ENCODE measurements around the gene CNIH3. TPM values are rescaled to one million over a fixed set of nuclear protein-coding genes. Genes with fewer than 3 reads are reported as not detected.
A peak's percentile ranks its signal among the peaks of the same experiment; 100 is the strongest.

The CNIH3 gene
- total RNA-seq, 1 experiment from 2014 or later: 3.4 TPM

DNA sequence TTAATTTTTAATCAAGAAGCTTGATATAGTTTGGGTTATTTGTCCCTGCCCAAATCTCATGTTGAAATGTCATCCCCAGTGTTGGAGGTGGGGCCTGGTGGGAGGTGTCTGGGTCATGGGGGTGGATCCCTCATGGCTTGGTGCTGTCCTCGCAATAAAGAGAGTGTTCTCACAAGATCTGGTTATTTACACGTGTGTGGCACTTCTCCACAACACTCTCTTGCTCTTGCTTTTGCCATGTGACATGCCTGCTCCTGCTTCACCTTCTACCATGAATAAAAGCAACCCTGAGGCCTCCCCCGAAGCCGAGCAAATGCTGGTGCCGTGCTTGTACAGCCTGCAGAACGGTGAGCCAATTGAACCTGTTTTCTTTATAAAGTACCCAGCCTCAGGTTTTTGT lies 2.6 kb upstream of the CNIH3 start:
- CTCF ChIA-PET: interaction anchor here (0.6 to 1.8 kb wide), 4 partner anchors 31 to 238 kb away, joined by 3 to 12 read pairs (median 5); no protein-coding TSS in a partner anchor
- H3K4me3 Mint-ChIP-seq (ENCODE audit: unreplicated experiment): no peak overlapping the region
- H3K9me3 Mint-ChIP-seq (ENCODE audit: unreplicated experiment): no peaks in the 10 kb centered on the region
- no peaks in the 10 kb centered on the region for H3K36me3 Mint-ChIP-seq (ENCODE audit: insufficient read depth, unreplicated experiment)
- H3K27ac Mint-ChIP-seq (ENCODE audit: low read depth, unreplicated experiment): no peak overlapping the region
- TF ChIP-seq, protein P1, sequence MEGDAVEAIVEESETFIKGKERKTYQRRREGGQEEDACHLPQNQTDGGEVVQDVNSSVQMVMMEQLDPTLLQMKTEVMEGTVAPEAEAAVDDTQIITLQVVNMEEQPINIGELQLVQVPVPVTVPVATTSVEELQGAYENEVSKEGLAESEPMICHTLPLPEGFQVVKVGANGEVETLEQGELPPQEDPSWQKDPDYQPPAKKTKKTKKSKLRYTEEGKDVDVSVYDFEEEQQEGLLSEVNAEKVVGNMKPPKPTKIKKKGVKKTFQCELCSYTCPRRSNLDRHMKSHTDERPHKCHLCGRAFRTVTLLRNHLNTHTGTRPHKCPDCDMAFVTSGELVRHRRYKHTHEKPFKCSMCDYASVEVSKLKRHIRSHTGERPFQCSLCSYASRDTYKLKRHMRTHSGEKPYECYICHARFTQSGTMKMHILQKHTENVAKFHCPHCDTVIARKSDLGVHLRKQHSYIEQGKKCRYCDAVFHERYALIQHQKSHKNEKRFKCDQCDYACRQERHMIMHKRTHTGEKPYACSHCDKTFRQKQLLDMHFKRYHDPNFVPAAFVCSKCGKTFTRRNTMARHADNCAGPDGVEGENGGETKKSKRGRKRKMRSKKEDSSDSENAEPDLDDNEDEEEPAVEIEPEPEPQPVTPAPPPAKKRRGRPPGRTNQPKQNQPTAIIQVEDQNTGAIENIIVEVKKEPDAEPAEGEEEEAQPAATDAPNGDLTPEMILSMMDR (IDR thresholded peaks at IDR 0.05; ENCODE audit: unreplicated experiment): no peak
- no peak for DNase-seq (ENCODE audit: unreplicated experiment)
- BruUV-seq (replicated peaks): no TSS peak
- POLR2A ChIA-PET: no interaction called here
- no peaks in the 10 kb centered on the region for H3K4me1 Mint-ChIP-seq (ENCODE audit: insufficient read depth, unreplicated experiment)
- peaks cover 31% of the 10 kb centered on the region for H3K27me3 Mint-ChIP-seq (ENCODE audit: insufficient read depth, unreplicated experiment)
- intact Hi-C loops (cut with micrococcal nuclease): no loop called here

- Mint-ChIP-seq H3K9me3 (ENCODE audit: unreplicated experiment) (peaks cover 6% of the 10 kb centered on the region), H3K4me1 (ENCODE audit: insufficient read depth, unreplicated experiment) (no peaks in the 10 kb centered on the region), H3K27me3 (ENCODE audit: insufficient read depth, unreplicated experiment) (peaks cover 45% of the 10 kb centered on the region), H3K36me3 (ENCODE audit: insufficient read depth, unreplicated experiment) (no peaks in the 10 kb centered on the region), H3K4me3 (ENCODE audit: unreplicated experiment) (peak overlapping the region; percentile 41), H3K27ac (ENCODE audit: low read depth, unreplicated experiment) (no peak overlapping the region)
- BruUV-seq (replicated peaks): no TSS peak
- DNase-seq (ENCODE audit: unreplicated experiment): no peak
- ChIA-PET POLR2A (no interaction called here), CTCF (interaction anchor here (0.6 to 1.6 kb wide), 4 partner anchors 24 to 122 kb away, joined by 3 to 6 read pairs (median 4); no protein-coding TSS in a partner anchor)
- TF ChIP-seq, protein P1 (IDR thresholded peaks at IDR 0.05; ENCODE audit: unreplicated experiment): no peak
- intact Hi-C loops (cut with micrococcal nuclease): no loop called here
These were observed 766 bp downstream of the CNIH3 start for GRCh38 chr1:224616756-224617409.

DNA sequence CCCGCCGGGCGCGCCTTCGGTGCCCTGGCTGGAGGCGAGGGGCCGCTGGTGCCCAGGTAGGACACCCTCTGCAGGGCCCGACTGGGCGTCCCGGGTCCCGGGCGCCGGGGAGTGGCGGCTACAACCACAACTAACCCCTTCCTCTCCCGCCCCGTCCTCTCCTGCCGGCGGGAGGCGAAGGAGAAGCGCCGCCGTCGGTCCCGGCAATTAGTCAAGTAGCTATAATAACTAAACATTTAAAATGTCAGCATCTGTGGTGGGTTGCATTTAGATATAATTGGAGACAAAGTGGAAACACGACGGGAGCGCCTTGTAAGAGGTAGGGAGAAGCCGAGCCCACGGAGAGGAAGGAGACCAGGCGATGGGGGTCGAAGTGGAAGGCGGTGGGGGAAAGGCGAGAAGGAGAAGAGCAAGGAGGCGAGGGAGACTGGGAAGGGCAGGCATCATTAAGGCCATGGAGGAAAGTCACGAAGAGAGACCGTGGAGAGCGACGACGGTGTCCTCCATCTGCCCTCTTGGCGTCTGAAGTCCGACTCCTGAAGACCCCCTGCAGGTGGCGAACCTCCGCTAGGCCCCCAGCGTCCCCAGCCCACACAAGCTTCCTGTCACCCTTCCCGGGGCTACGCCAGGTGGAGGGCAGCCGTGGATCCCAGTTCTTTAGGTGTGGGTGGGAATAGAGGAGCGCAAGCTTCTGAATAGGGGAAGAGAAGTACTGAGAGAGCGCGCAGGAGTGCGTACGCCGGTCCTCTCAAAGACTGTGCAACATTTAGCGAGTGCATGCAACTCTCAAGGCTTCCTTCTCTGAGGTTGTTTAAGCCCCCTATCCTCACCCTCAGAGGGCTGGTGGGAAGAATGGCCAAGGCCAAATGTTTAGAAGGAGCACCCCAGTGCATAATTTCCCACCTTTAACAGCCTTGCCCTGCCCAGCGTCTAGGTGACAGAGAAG lies 1.6 kb downstream of the CNIH3 start:
- intact Hi-C loops (cut with micrococcal nuclease): no loop called here
- H3K27me3 Mint-ChIP-seq (ENCODE audit: insufficient read depth, unreplicated experiment): peaks cover 45% of the 10 kb centered on the region
- H3K36me3 Mint-ChIP-seq (ENCODE audit: insufficient read depth, unreplicated experiment): no peaks in the 10 kb centered on the region
- no peak for DNase-seq (ENCODE audit: unreplicated experiment)
- CTCF ChIA-PET: interaction anchor here (0.6 to 2.1 kb wide), 7 partner anchors 16 to 234 kb away, joined by 3 to 9 read pairs (median 3); no protein-coding TSS in a partner anchor
- POLR2A ChIA-PET: interaction anchor here (0.6 kb wide), 1 partner anchor 89 kb away, joined by 3 read pairs; no protein-coding TSS in a partner anchor
- BruUV-seq (replicated peaks): no TSS peak
- H3K27ac Mint-ChIP-seq (ENCODE audit: low read depth, unreplicated experiment): no peak overlapping the region
- no peak overlapping the region for H3K4me3 Mint-ChIP-seq (ENCODE audit: unreplicated experiment)
- no peaks in the 10 kb centered on the region for H3K4me1 Mint-ChIP-seq (ENCODE audit: insufficient read depth, unreplicated experiment)
- peaks cover 10% of the 10 kb centered on the region for H3K9me3 Mint-ChIP-seq (ENCODE audit: unreplicated experiment)
- TF ChIP-seq, protein P1 (IDR thresholded peaks at IDR 0.05; ENCODE audit: unreplicated experiment): no peak

DNA sequence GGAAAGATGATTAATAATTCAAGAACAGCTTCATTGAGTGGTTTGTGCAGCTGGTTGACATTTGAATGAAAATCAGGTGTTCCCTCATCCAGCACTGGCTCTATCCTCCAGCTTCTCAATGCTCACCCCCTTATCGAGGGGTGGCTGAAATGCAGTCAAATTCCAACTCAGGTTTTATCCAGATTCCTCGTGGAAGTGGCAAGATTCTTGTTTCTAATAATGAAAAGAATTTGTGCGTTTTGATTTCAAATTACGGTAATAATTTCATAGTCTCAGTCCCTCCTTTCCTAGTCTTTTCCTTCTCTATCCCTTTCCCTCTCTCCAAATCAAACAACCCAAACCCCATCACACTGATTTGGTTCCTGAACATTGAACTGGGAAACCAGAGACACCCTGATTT lies 3.1 kb downstream of the CNIH3 start:
- Mint-ChIP-seq H3K4me3 (ENCODE audit: unreplicated experiment) (no peak overlapping the region), H3K4me1 (ENCODE audit: insufficient read depth, unreplicated experiment) (peaks cover 12% of the 10 kb centered on the region), H3K27me3 (ENCODE audit: insufficient read depth, unreplicated experiment) (peaks cover 45% of the 10 kb centered on the region), H3K9me3 (ENCODE audit: unreplicated experiment) (peaks cover 10% of the 10 kb centered on the region), H3K27ac (ENCODE audit: low read depth, unreplicated experiment) (no peak overlapping the region), H3K36me3 (ENCODE audit: insufficient read depth, unreplicated experiment) (no peaks in the 10 kb centered on the region)
- POLR2A ChIA-PET: interaction anchor here (0.5 to 0.6 kb wide), 2 partner anchors 116 to 382 kb away, joined by 3 read pairs; no protein-coding TSS in a partner anchor
- TF ChIP-seq, protein P1 (IDR thresholded peaks at IDR 0.05; ENCODE audit: unreplicated experiment): no peak
- CTCF ChIA-PET: interaction anchor here (1.0 to 2.1 kb wide), 6 partner anchors 9 to 233 kb away, joined by 3 to 9 read pairs (median 5); no protein-coding TSS in a partner anchor
- BruUV-seq (replicated peaks): no TSS peak
- DNase-seq (ENCODE audit: unreplicated experiment): no peak
- intact Hi-C loops (cut with micrococcal nuclease): no loop called here

Measured in MCF 10A (cell line).